Smooth muscle cell of the brain vasculature (primary cell): ENCODE data around the gene MT1E.
A peak's percentile ranks its signal among the peaks of the same experiment; 100 is the strongest.
"Not testable (repeated sequence)": the region's sequence is repeated elsewhere in the genome, so short reads cannot be mapped to it uniquely, and the experiment has no call there.

Experiments
- DNase-seq: peaks from one replicate; pipeline ENCODE4 v3.0.0-alpha.2; 2012; ENCODE audit warnings: low read depth, low spot score

Gene MT1E

GRCh38 chr16:56607109-56607618 is 18.4 kb upstream of the MT1E start:
- peak; percentile 84 for DNase-seq

- no peak for DNase-seq
Observed at GRCh38 chr16:56607675-56608042, 17.9 kb upstream of the MT1E start.

- peak; percentile 92 for DNase-seq
Observed at GRCh38 chr16:56608043-56608875, 17.3 kb upstream of the MT1E start, which contains the start of gene MT2A. Gene MT2A, plus strand, starts transcription at chr16:56608584. Its CDS starts 72 bp downstream, at chr16:56608656.

GRCh38 chr16:56608876-56609462 is 16.6 kb upstream of the MT1E start:
- no peak for DNase-seq

GRCh38 chr16:56609463-56609921 is 16.1 kb upstream of the MT1E start:
- DNase-seq, result no peak

GRCh38 chr16:56610017-56610608 is 15.5 kb upstream of the MT1E start:
- DNase-seq, result no peak

GRCh38 chr16:56610609-56611111 is 14.9 kb upstream of the MT1E start:
- no peak for DNase-seq

- DNase-seq, result no peak
Observed at GRCh38 chr16:56611281-56611833, 14.2 kb upstream of the MT1E start.

- no peak for DNase-seq
Observed at GRCh38 chr16:56613706-56614105, 11.9 kb upstream of the MT1E start.

- DNase-seq, result no peak
Observed at GRCh38 chr16:56614549-56614991, 11.0 kb upstream of the MT1E start.

- DNase-seq, result no peak
Observed at GRCh38 chr16:56615353-56615752, 10.2 kb upstream of the MT1E start.

- DNase-seq, result no peak
Observed at GRCh38 chr16:56616608-56617211, 8.9 kb upstream of the MT1E start.

- DNase-seq, result no peak
Observed at GRCh38 chr16:56617212-56618085, 8.1 kb upstream of the MT1E start.

- no peak for DNase-seq
Observed at GRCh38 chr16:56618138-56618537, 7.4 kb upstream of the MT1E start.

- DNase-seq, result no peak
Observed at GRCh38 chr16:56620339-56620897, 5.2 kb upstream of the MT1E start.

GRCh38 chr16:56621665-56622445 is 3.7 kb upstream of the MT1E start:
- DNase-seq, result not testable (repeated sequence)

- not testable (repeated sequence) for DNase-seq
Observed at GRCh38 chr16:56623184-56623583, 2.4 kb upstream of the MT1E start.

GRCh38 chr16:56623637-56624036 is 1.9 kb upstream of the MT1E start:
- DNase-seq, result no peak

- no peak for DNase-seq
Observed at GRCh38 chr16:56625943-56626654, 518 bp downstream of the MT1E start.
